H9 (cell line): Measurements from ENCODE around the gene FHIT. TPM values are rescaled to one million over a fixed set of nuclear protein-coding genes. Genes with fewer than 3 reads are reported as not detected.

ENCODE experiments used
- DNase-seq: peaks from one replicate; pipeline ENCODE4 v3.0.0-alpha.2; 2017
- H2AFZ ChIP-seq: one replicate; pipeline ENCODE4 v1.6.1; 2013; ENCODE audit warnings: mild to moderate bottlenecking, low read length, control low read depth, moderate library complexity
- H2AK5ac ChIP-seq: 2 replicates; pipeline ENCODE4 v1.6.1; 2013; ENCODE audit warnings: low read length, control low read depth, mixed read lengths; ENCODE audit not compliant: insufficient read length
- H2BK120ac ChIP-seq: one replicate; pipeline ENCODE4 v1.6.1; 2013; ENCODE audit warnings: low read depth, mild to moderate bottlenecking, low read length, control low read depth, inconsistent platforms; ENCODE audit not compliant: poor library complexity, severe bottlenecking
- H2BK12ac ChIP-seq: 2 replicates; pipeline ENCODE4 v1.6.1; 2013; ENCODE audit warnings: low read length, control low read depth, mixed read lengths, low read depth; ENCODE audit not compliant: insufficient read length
- H2BK15ac ChIP-seq: 2 replicates; pipeline ENCODE4 v1.6.1; 2013; ENCODE audit warnings: low read depth, low read length, control low read depth
- H2BK20ac ChIP-seq: one replicate; pipeline ENCODE4 v1.6.1; 2013; ENCODE audit warnings: low read depth, mild to moderate bottlenecking, low read length, control low read depth, inconsistent platforms; ENCODE audit not compliant: poor library complexity, severe bottlenecking
- H2BK5ac ChIP-seq: 2 replicates; pipeline ENCODE4 v1.6.1; 2013; ENCODE audit warnings: low read length, control low read depth, mixed read lengths; ENCODE audit not compliant: insufficient read length
- H3K14ac ChIP-seq: 2 replicates; pipeline ENCODE4 v1.6.1; 2013; ENCODE audit warnings: low read length, control low read depth; ENCODE audit not compliant: insufficient read depth
- H3K18ac ChIP-seq: 2 replicates; pipeline ENCODE4 v1.6.1; 2013; ENCODE audit warnings: low read depth, mild to moderate bottlenecking, mixed read lengths, low read length, control low read depth; ENCODE audit not compliant: insufficient read length
- H3K23ac ChIP-seq: 2 replicates; pipeline ENCODE4 v1.6.1; 2013; ENCODE audit warnings: low read length, control low read depth, mixed read lengths, low read depth; ENCODE audit not compliant: insufficient read length
- H3K23me2 ChIP-seq: 2 replicates; pipeline ENCODE4 v1.6.1; 2013; ENCODE audit warnings: low read depth, mild to moderate bottlenecking, mixed read lengths, low read length, control low read depth; ENCODE audit not compliant: insufficient read length, poor library complexity, severe bottlenecking
- H3K27ac ChIP-seq: 2 replicates; pipeline ENCODE4 v1.5.1; 2013; ENCODE audit warnings: low read length, control low read depth, mixed read lengths, low read depth; ENCODE audit not compliant: insufficient read length
- H3K27me3 ChIP-seq: 2 replicates; pipeline ENCODE4 v1.6.1; 2013; ENCODE audit warnings: low read length, control low read depth, inconsistent platforms; ENCODE audit not compliant: insufficient read depth
- H3K4ac ChIP-seq: 2 replicates; pipeline ENCODE4 v1.6.1; 2013; ENCODE audit warnings: low read depth, mild to moderate bottlenecking, control low read depth, inconsistent platforms, low read length, moderate library complexity
- H3K4me1 ChIP-seq: 2 replicates; pipeline ENCODE4 v1.6.1; 2013; ENCODE audit warnings: low read length, control low read depth, inconsistent platforms; ENCODE audit not compliant: insufficient read depth
- H3K4me2 ChIP-seq: 2 replicates; pipeline ENCODE4 v1.6.1; 2013; ENCODE audit warnings: low read length, control low read depth, mixed read lengths; ENCODE audit not compliant: insufficient read length, insufficient read depth
- H3K56ac ChIP-seq: 2 replicates; pipeline ENCODE4 v1.6.1; 2013; ENCODE audit warnings: low read depth, mild to moderate bottlenecking, mixed read lengths, low read length, control low read depth; ENCODE audit not compliant: insufficient read length
- H3K79me1 ChIP-seq: 2 replicates; pipeline ENCODE4 v1.6.1; 2013; ENCODE audit warnings: low read depth, mild to moderate bottlenecking, moderate library complexity, low read length, control low read depth, inconsistent platforms; ENCODE audit not compliant: insufficient read depth, poor library complexity, severe bottlenecking
- H3K79me2 ChIP-seq: 2 replicates; pipeline ENCODE4 v1.6.1; 2013; ENCODE audit warnings: low read length, control low read depth, inconsistent platforms; ENCODE audit not compliant: insufficient read depth
- H3K9ac ChIP-seq: 2 replicates; pipeline ENCODE4 v1.6.1; 2013; ENCODE audit warnings: low read length, control low read depth, mixed read lengths; ENCODE audit not compliant: insufficient read length; ENCODE audit errors: extremely low read depth
- H3K9me3 ChIP-seq: one replicate; pipeline ENCODE4 v1.6.1; 2013; ENCODE audit warnings: low read depth, low read length, inconsistent platforms; ENCODE audit not compliant: control insufficient read depth
- H3T11ph ChIP-seq: one replicate; pipeline ENCODE4 v1.6.1; 2013; ENCODE audit warnings: mild to moderate bottlenecking, low read length, control low read depth, inconsistent platforms
- H4K20me1 ChIP-seq: one replicate; pipeline ENCODE4 v1.6.1; 2013; ENCODE audit not compliant: control insufficient read depth, insufficient read length, insufficient read depth
- H4K5ac ChIP-seq: 2 replicates; pipeline ENCODE4 v1.6.1; 2013; ENCODE audit warnings: low read depth, mild to moderate bottlenecking, mixed read lengths, low read length, control low read depth; ENCODE audit not compliant: insufficient read length
- H4K8ac ChIP-seq: replicated peaks from 2 replicates; pipeline ENCODE4 v1.6.1; 2013; ENCODE audit warnings: low read length, control low read depth, mixed read lengths, low read depth; ENCODE audit not compliant: insufficient read length
- H4K91ac ChIP-seq: 2 replicates; pipeline ENCODE4 v1.6.1; 2013; ENCODE audit warnings: low read depth, mild to moderate bottlenecking, moderate library complexity, mixed read lengths, low read length, control low read depth; ENCODE audit not compliant: insufficient read length
- H3K27ac Mint-ChIP-seq, 3 experiments: 2 replicates in 2 of 3; 3 replicates in 1 of 3; pipeline ENCODE4 v1.8.0; 2020 to 2021; ENCODE audit warnings: mixed read lengths in 3 of 3, mild to moderate bottlenecking in 1 of 3, moderate library complexity in 1 of 3
- H3K27me3 Mint-ChIP-seq: 2 replicates; pipeline ENCODE4 v1.8.0; 2021; ENCODE audit warnings: low read depth, mild to moderate bottlenecking, moderate library complexity, mixed read lengths
- H3K36me3 Mint-ChIP-seq, 3 experiments: 2 replicates in 2 of 3; 3 replicates in 1 of 3; pipeline ENCODE4 v1.8.0; 2020 to 2021; ENCODE audit warnings: low read depth in 3 of 3, mixed read lengths in 3 of 3; ENCODE audit not compliant: insufficient read depth in 1 of 3
- H3K4me1 Mint-ChIP-seq, 2 experiments: 2 replicates each; pipeline ENCODE4 v1.8.0; 2020; ENCODE audit warnings: mixed read lengths in 2 of 2
- H3K4me3 Mint-ChIP-seq, 2 experiments: 2 replicates in 1 of 2; 3 replicates in 1 of 2; pipeline ENCODE4 v1.8.0; 2020 to 2021; ENCODE audit warnings: mild to moderate bottlenecking in 2 of 2, mixed read lengths in 2 of 2, moderate library complexity in 1 of 2
- H3K9me3 Mint-ChIP-seq, 2 experiments: 2 replicates in 1 of 2; 3 replicates in 1 of 2; pipeline ENCODE4 v1.8.0; 2020; ENCODE audit warnings: mild to moderate bottlenecking in 2 of 2, mixed read lengths in 2 of 2, moderate library complexity in 1 of 2
- WGBS: extraction: QIAGEN DNeasy Blood & Tissue Kit; methylation state at CpG from one replicate; pipeline ENCODE4 v1.1.7; 2013; ENCODE audit warnings: missing lambda C conversion rate, low lambda C conversion rate, mixed read lengths; ENCODE audit not compliant: insufficient read length; ENCODE audit errors: extremely low coverage; 5-methylcytosine and 5-hydroxymethylcytosine counted together
- total RNA-seq: library from RNA; stranded (reverse); gene quantifications from 2 replicates; pipeline ENCODE4 v1.2.1, GENCODE V29; 2021
- TF ChIP-seq, protein P1 (sequence below): fragments of 200-600 bp; sonication (generic); conservative IDR thresholded peaks from 3 replicates; pipeline ENCODE4 v1.8.0; 2021; ENCODE audit warnings: antibody characterized with exemption, mild to moderate bottlenecking

The FHIT gene
- total RNA-seq, 1 experiment from 2014 or later: 3.0 TPM

DNA sequence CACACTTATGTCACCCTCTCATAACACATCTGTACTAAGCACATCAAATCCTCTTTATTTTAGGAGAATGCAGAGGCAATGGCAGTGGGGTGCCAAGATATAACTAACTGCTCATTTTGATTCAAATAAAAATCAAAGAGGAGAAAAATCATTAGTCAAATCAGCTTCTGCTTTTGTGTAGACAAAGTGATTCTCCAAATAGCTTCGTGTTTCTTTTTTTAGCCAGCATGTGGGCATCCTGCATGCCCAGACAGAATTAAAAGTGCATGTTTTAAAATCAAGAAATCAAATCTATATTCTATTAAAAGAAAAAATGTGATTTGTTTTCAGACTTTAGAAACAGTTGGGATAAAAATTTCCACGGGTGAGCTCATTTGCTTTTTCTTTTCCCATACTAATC, 1440.1 kb downstream of the FHIT start:
- TF ChIP-seq, protein P1, sequence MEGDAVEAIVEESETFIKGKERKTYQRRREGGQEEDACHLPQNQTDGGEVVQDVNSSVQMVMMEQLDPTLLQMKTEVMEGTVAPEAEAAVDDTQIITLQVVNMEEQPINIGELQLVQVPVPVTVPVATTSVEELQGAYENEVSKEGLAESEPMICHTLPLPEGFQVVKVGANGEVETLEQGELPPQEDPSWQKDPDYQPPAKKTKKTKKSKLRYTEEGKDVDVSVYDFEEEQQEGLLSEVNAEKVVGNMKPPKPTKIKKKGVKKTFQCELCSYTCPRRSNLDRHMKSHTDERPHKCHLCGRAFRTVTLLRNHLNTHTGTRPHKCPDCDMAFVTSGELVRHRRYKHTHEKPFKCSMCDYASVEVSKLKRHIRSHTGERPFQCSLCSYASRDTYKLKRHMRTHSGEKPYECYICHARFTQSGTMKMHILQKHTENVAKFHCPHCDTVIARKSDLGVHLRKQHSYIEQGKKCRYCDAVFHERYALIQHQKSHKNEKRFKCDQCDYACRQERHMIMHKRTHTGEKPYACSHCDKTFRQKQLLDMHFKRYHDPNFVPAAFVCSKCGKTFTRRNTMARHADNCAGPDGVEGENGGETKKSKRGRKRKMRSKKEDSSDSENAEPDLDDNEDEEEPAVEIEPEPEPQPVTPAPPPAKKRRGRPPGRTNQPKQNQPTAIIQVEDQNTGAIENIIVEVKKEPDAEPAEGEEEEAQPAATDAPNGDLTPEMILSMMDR: no peak
- H3K79me2 ChIP-seq: no peaks in the 10 kb centered on the region

More for the DNA sequence above, 1440.1 kb downstream of the FHIT start:
- Histone ChIP-seq H3K23ac (no peak overlapping the region), H3K4me2 (no peak overlapping the region), H3K23me2 (no peaks in the 10 kb centered on the region), H4K8ac (no peak overlapping the region), H3K4ac (no peak overlapping the region), H3K9ac (no peak overlapping the region), H2AK5ac (no peak overlapping the region), H3K79me1 (no peaks in the 10 kb centered on the region), H2AFZ (no peak overlapping the region), H3K14ac (no peak overlapping the region), H3K27ac (no peak overlapping the region), H3K4me1 (peaks cover 7% of the 10 kb centered on the region; the same call in 1 of the 2 replicates), H3K18ac (no peak overlapping the region), H4K5ac (no peak overlapping the region), H3K27me3 (no peaks in the 10 kb centered on the region), H3T11ph (no peak overlapping the region), H4K91ac (no peak overlapping the region), H2BK15ac (no peak overlapping the region), H3K9me3 (no peaks in the 10 kb centered on the region), H2BK120ac (no peak overlapping the region), H4K20me1 (no peaks in the 10 kb centered on the region), H2BK12ac (no peak overlapping the region), H2BK5ac (no peak overlapping the region), H3K56ac (no peak overlapping the region), H2BK20ac (no peak overlapping the region)
- peaks cover 0 to 2% of the 10 kb centered on the region in 2 experiments; a peak in 2 of 5 replicates for H3K9me3 Mint-ChIP-seq
- H3K4me1 Mint-ChIP-seq: peaks cover 34 to 38% of the 10 kb centered on the region in 2 experiments
- no CpG with 5 or more reads among the region's 2 CpGs for WGBS
- no peaks in the 10 kb centered on the region; the same call in 1 of the 2 replicates for H3K27me3 Mint-ChIP-seq
- H3K36me3 Mint-ChIP-seq: peaks cover 0 to 3% (median 0%) of the 10 kb centered on the region in 3 experiments; a peak in 1 of 7 replicates
- DNase-seq: no peak
- no peak overlapping the region for H3K27ac Mint-ChIP-seq
- no peak overlapping the region for H3K4me3 Mint-ChIP-seq
